HUES48 (cell line): ENCODE results near the gene EPHA7.

Source experiments
- H3K27ac ChIP-seq: one replicate; pipeline ENCODE4 v1.7.0; 2013; ENCODE audit warnings: low read depth, low read length, inconsistent platforms
- H3K27me3 ChIP-seq: 2 replicates; pipeline ENCODE4 v1.6.1; 2013; ENCODE audit warnings: mild to moderate bottlenecking, low read length; ENCODE audit not compliant: control insufficient read depth, insufficient read depth
- H3K36me3 ChIP-seq: 2 replicates; pipeline ENCODE4 v1.6.1; 2013; ENCODE audit warnings: low read length; ENCODE audit not compliant: control insufficient read depth, insufficient read depth
- H3K4me1 ChIP-seq: 2 replicates; pipeline ENCODE4 v1.6.1; 2013; ENCODE audit warnings: mild to moderate bottlenecking, low read length; ENCODE audit not compliant: control insufficient read depth, insufficient read depth
- H3K4me3 ChIP-seq: 2 replicates; pipeline ENCODE4 v1.5.1; 2013; ENCODE audit warnings: mild to moderate bottlenecking, low read depth, low read length
- H3K9ac ChIP-seq: 2 replicates; pipeline ENCODE4 v1.6.1; 2013; ENCODE audit warnings: mild to moderate bottlenecking, low read depth, low read length, moderate library complexity
- H3K9me3 ChIP-seq: 2 replicates; pipeline ENCODE4 v1.6.1; 2013; ENCODE audit warnings: low read length; ENCODE audit not compliant: control insufficient read depth, insufficient read depth

The EPHA7 gene

DNA sequence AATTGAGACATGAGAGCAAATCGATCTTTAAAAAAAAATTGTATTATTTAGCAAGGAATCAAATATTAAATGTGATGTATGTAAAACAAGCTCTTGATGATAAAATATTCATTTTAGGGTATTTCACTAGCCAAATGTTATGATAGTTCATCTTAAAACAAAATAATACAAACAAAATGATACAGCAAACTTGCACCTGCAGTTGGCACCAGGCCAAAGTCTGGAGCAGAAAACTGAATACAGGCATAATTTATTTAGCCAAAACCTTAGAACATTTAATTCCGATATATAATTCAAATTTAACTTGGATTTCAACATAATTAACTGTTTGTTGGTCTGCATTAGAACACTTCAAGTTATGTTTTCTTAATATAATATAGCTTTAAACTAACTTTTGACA lies 60.9 kb downstream of the EPHA7 start:
- Histone ChIP-seq H3K9ac (no peak overlapping the region), H3K27ac (no peak overlapping the region), H3K9me3 (no peaks in the 10 kb centered on the region)

DNA sequence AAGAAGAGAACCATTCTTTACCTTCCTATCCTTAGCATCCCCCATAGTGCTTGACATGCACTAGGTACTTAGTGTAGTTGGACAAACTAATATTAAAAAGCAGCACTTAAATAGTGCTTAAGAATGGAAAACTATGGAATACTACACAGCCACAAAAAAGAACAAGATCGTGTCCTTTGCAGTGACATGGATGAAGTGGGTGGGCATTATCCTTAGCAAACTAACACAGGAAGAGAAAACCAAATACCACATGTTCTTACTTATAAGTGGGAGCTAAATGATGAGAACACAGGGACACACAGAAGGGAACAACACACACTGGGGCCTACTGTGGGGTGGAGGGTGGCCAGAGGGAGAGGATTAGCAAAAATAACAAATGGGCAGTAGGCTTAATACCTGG lies 66.8 kb downstream of the EPHA7 start:
- no peak overlapping the region for H3K9ac ChIP-seq
- no peak overlapping the region for H3K4me3 ChIP-seq
- peaks cover 15% of the 10 kb centered on the region for H3K4me1 ChIP-seq
- H3K9me3 ChIP-seq, result no peaks in the 10 kb centered on the region
- H3K27me3 ChIP-seq, result no peaks in the 10 kb centered on the region
- peaks cover 5% of the 10 kb centered on the region for H3K36me3 ChIP-seq
- no peak overlapping the region for H3K27ac ChIP-seq

More for the DNA sequence above, 60.9 kb downstream of the EPHA7 start:
- peaks cover 5% of the 10 kb centered on the region for H3K36me3 ChIP-seq
- peaks cover 27% of the 10 kb centered on the region for H3K4me1 ChIP-seq
- no peak overlapping the region for H3K4me3 ChIP-seq
- no peaks in the 10 kb centered on the region for H3K27me3 ChIP-seq

DNA sequence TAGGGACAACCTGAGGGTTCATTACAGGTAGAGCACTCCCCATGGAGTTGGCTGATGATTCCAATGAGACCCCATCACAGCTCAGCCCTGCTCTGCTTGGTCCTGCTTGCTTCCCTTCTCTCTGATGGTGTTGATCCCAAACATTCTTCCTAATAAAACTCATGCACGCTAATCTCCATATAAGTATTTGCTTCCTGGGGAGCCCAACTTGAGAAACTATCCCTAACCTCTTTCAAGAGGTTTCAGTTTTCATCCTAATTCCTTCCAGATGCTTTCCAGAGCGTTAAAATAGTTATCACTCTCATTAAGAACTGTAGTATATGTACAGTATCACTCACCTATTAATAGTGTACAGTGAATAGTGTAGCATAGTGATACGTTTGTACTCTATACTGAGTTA lies 68.1 kb downstream of the EPHA7 start:
- H3K4me1 ChIP-seq, result peaks cover 15% of the 10 kb centered on the region
- no peaks in the 10 kb centered on the region for H3K27me3 ChIP-seq
- H3K9me3 ChIP-seq, result no peaks in the 10 kb centered on the region
- no peak overlapping the region for H3K9ac ChIP-seq
- no peak overlapping the region for H3K27ac ChIP-seq
- no peak overlapping the region for H3K4me3 ChIP-seq
- H3K36me3 ChIP-seq, result no peaks in the 10 kb centered on the region; the same call in 1 of the 2 replicates

DNA sequence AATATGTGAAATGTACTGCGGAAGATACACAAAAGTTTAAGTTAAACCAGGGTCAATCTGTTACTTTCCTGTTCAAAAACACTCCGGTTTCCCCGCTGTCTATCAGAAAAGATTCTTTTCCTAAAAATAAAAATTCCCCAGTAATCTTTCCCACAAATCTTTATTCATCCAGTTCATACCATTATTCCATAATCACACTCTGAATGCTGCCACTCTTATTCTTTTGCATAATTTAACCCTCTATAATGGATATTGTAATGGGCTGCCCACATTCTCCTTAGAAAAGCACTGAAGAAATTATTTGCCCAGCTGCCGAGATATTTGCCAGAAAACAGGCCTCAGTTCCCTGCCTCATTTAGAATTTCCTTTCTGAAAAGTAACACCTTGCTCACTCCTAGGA lies 68.6 kb downstream of the EPHA7 start:
- Histone ChIP-seq H3K27me3 (no peaks in the 10 kb centered on the region), H3K27ac (no peak overlapping the region), H3K4me1 (peaks cover 15% of the 10 kb centered on the region), H3K36me3 (no peaks in the 10 kb centered on the region; the same call in 1 of the 2 replicates), H3K9ac (no peak overlapping the region), H3K9me3 (no peaks in the 10 kb centered on the region), H3K4me3 (no peak overlapping the region)

DNA sequence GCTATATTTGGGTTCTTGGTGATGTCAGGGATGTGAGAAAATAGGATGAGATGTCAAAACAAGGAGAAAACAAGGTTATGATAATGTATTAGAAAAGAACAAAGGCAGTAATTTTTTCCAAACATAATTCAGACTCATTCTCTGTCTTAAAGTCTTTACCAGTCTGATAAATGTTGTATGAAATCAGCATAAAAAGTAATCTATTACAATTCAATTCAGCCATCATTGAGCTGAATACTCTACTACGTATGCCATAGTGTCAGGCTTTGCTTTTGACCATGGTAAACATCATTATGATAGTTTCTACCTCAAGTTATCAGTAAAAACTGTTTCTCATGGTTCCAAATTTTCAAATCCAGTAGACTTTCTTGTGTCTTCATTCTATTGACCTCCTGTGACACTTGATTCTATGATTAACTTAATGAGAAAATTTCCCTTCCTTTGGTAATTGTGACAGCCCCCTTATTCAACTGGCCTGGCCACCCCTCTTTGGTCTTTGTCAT lies 75.0 kb downstream of the EPHA7 start:
- Histone ChIP-seq H3K4me3 (no peak overlapping the region), H3K4me1 (no peaks in the 10 kb centered on the region)

DNA sequence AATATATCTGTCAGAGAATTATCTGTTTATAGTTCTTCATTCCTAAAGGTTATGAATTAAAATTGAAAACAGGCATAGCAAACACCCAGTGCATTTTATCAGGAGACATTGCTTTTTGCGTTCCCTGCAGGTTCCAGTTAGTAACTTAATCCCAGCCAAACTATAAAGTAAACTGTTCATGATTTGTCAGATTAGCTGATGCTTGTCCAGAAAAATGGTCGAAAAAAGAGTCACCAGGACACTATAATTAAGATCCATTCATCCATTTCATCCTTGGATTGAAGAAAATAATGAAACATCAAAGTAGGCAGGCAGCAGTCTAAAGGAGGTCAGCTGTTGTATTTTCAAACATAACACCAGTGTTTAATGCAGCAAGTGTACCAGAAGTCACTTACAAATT lies 75.9 kb downstream of the EPHA7 start:
- no peak overlapping the region for H3K9ac ChIP-seq
- no peaks in the 10 kb centered on the region for H3K36me3 ChIP-seq
- no peaks in the 10 kb centered on the region for H3K9me3 ChIP-seq
- H3K4me1 ChIP-seq, result peaks cover 1% of the 10 kb centered on the region; the same call in 1 of the 2 replicates
- no peak overlapping the region for H3K27ac ChIP-seq
- no peaks in the 10 kb centered on the region for H3K27me3 ChIP-seq
- H3K4me3 ChIP-seq, result no peak overlapping the region

More for the DNA sequence above, 75.0 kb downstream of the EPHA7 start:
- Histone ChIP-seq H3K36me3 (no peaks in the 10 kb centered on the region), H3K27ac (no peak overlapping the region), H3K9ac (no peak overlapping the region), H3K9me3 (no peaks in the 10 kb centered on the region), H3K27me3 (no peaks in the 10 kb centered on the region)

DNA sequence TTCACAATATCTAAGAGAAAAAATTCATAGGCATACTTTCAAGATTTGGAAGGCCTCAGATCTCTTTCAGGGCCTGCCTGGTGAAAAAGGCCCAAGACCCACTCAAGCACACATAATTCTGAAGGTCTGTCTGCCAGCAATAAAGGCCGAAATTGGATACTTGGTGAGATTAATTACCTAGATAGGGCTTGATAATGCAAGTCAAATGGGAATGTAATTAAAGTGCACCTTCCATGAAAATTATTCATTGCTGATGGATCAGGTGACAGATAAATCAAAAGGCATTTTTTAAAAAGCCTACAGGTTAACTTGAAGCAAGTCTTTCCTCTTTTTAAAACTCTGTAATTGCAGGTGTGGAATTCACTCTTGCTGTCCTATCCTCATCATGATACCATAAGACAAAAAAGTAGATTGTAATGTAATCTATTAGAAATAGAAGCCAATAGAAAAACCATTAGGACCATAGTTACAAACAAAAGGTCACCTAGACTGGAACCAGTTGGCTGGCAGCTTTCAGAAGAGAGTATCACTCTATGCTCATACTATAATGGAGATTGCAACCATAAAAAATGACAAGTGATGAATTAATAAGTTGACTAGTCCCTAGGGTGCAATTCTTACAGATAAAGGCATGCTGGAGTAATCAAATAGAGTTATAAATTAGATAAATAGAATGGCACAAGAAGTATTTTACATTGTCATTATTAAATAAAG lies 77.3 kb downstream of the EPHA7 start:
- Histone ChIP-seq H3K27me3 (no peaks in the 10 kb centered on the region), H3K9ac (no peak overlapping the region), H3K27ac (no peak overlapping the region), H3K9me3 (no peaks in the 10 kb centered on the region), H3K4me3 (no peak overlapping the region), H3K4me1 (peaks cover 16% of the 10 kb centered on the region), H3K36me3 (no peaks in the 10 kb centered on the region)

DNA sequence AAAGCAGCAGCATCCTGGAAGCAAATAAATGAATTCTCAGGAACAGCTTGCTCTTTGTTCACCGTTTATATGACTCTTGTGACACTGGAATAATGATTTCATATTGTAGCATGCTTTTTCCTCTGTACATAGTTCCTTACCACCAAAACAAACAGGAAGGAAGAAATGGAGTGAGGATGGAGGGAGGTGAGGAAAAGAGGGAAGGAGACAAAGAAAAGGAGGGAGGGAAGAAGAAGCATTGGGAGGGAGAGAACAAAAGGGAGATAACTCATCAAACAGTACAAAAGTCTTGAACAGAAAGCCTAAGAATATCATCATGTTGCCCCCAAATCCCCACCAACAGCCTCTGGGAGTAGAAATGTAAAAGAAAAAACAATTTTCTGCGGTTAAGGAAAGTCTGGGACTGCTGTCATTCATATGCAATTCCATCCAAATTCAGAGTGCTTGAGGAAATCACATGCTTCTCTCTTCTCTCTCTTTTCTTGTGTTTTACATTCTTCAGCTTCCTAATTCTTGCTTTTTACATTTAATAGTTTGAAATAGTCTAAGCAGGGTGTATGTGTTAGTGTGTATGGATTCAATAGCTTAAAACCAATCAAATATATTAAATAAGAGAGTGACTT lies 81.5 kb downstream of the EPHA7 start:
- no peaks in the 10 kb centered on the region for H3K27me3 ChIP-seq
- H3K4me3 ChIP-seq, result no peak overlapping the region
- H3K36me3 ChIP-seq, result no peaks in the 10 kb centered on the region

DNA sequence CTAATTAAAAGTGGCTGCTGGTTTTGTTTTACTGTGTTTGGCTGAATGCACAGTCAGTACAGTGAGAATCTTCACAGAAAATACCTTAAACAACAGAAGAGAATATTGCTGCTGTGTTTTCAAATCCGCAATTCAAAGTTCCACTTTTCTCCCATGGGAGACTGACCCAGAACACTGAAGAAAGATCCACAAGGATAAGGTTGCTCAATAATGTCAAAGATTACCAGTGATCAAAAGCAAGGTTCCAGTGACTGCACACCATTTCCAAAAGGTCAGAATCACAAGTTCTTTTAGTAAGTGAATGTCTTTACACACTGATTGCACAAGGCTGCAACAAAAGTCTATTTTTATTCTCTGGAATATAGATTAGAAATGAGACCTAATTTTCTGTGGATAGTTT lies 82.3 kb downstream of the EPHA7 start:
- Histone ChIP-seq H3K27ac (no peak overlapping the region), H3K9ac (no peak overlapping the region), H3K4me1 (peaks cover 21% of the 10 kb centered on the region), H3K27me3 (no peaks in the 10 kb centered on the region), H3K36me3 (no peaks in the 10 kb centered on the region), H3K9me3 (no peaks in the 10 kb centered on the region), H3K4me3 (no peak overlapping the region)

More for the DNA sequence above, 81.5 kb downstream of the EPHA7 start:
- Histone ChIP-seq H3K27ac (no peak overlapping the region), H3K9me3 (no peaks in the 10 kb centered on the region), H3K4me1 (peaks cover 21% of the 10 kb centered on the region), H3K9ac (no peak overlapping the region)

DNA sequence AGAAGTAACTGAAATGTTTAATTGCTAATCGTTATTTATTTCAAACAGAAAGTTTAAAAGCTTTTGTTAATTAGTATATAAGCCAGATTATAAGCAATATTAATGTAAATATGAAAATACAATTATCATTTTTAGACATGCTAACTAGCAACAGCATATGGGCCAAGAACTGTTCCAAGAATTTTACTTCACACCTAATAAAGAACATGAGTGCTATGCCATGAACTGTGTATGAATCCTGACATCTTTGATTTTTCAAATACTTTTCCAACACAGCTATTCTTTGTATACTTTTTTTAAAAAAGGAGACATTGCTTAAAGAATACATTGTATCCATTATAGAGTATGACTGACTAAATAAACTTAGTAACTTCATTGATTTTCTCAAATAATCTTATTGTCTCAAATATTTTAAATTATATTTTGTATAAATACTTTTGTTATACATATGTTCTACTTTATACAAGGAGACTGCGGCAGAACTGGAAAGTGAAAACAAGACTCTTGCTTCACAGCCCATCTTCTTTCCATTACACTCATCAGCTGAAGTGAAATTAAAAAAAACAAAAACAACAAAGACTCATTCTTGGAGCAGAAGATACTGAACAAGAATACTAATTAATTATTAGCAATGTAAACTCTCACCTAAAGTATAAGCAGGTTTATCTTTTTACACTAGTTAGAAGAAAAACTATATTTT lies 89.9 kb downstream of the EPHA7 start:
- Histone ChIP-seq H3K36me3 (no peaks in the 10 kb centered on the region), H3K27ac (no peak overlapping the region), H3K9me3 (no peaks in the 10 kb centered on the region), H3K9ac (no peak overlapping the region), H3K4me1 (no peaks in the 10 kb centered on the region), H3K27me3 (no peaks in the 10 kb centered on the region), H3K4me3 (no peak overlapping the region)

DNA sequence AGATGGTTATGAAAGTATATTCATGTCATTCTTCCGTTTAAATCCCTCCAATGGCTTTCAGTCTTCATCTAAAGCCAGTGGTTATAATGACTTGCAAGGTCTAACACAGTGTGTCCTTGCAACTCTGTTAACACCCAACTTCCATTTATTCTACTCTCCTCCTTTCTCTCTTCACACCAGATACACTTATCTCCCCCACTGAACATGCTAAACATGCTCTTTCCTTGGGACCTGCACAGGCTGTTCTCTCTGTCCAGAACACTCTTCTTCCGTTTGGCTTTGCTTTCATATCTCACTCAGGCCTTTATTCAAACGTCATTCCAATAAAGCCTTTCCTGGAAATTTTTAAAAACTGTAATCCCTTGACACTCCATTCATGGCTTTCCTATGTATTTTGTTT lies 91.5 kb downstream of the EPHA7 start:
- Histone ChIP-seq H3K4me3 (no peak overlapping the region), H3K4me1 (no peaks in the 10 kb centered on the region), H3K36me3 (no peaks in the 10 kb centered on the region), H3K9me3 (no peaks in the 10 kb centered on the region), H3K9ac (no peak overlapping the region), H3K27ac (no peak overlapping the region), H3K27me3 (no peaks in the 10 kb centered on the region)
